GM12892 (cell line): Measurements from ENCODE around the gene CSPG4.
"Not testable (repeated sequence)": the region's sequence is repeated elsewhere in the genome, so short reads cannot be mapped to it uniquely, and the experiment has no call there.

ENCODE experiments used
- DNase-seq: peaks from one replicate; pipeline ENCODE4 v3.0.0; 2011; ENCODE audit not compliant: insufficient read length
- FAIRE-seq: peaks from 2 replicates; lab custom pipeline; 2011; peaks lifted over from hg19 to GRCh38; lab: Jason Lieb, UNC
- POLR2A ChIP-seq: IDR thresholded peaks from 2 replicates; pipeline ENCODE4 v1.6.1; 2011; ENCODE audit warnings: low read depth, low read length, control low read depth
- POLR2AphosphoS5 ChIP-seq: IDR thresholded peaks from 2 replicates; pipeline ENCODE4 v1.6.1; 2011; ENCODE audit warnings: low read depth, low read length, control low read depth
- TAF1 ChIP-seq: IDR thresholded peaks from 2 replicates; pipeline ENCODE4 v1.6.1; 2011; ENCODE audit warnings: low read depth, mild to moderate bottlenecking, control low read depth, low read length, borderline replicate concordance

CSPG4 gene

GRCh38 chr15:75695634-75696310 lies 16.9 kb downstream of the CSPG4 start:
- FAIRE-seq (no peak), DNase-seq (no peak)
- no peak for TF ChIP-seq TAF1
- TF ChIP-seq POLR2AphosphoS5: no peak
- TF ChIP-seq POLR2A: no peak

GRCh38 chr15:75695220-75695619 lies 17.4 kb downstream of the CSPG4 start:
- no peak for DNase-seq
- no peak for FAIRE-seq
- no peak for TF ChIP-seq POLR2AphosphoS5
- TF ChIP-seq POLR2A: no peak
- no peak for TF ChIP-seq TAF1

- DNase-seq (no peak), FAIRE-seq (no peak)
- no peak for TF ChIP-seq POLR2A
- no peak for TF ChIP-seq TAF1
- no peak for TF ChIP-seq POLR2AphosphoS5
Observed at GRCh38 chr15:75694241-75695182, 18.1 kb downstream of the CSPG4 start.

GRCh38 chr15:75693501-75694240 lies 19.0 kb downstream of the CSPG4 start:
- FAIRE-seq (no peak), DNase-seq (no peak)
- TF ChIP-seq POLR2A (no peak), TAF1 (no peak), POLR2AphosphoS5 (no peak)

- DNase-seq, FAIRE-seq: not testable (repeated sequence)
Observed at GRCh38 chr15:75693028-75693427, 19.6 kb downstream of the CSPG4 start.

GRCh38 chr15:75692311-75692710 lies 20.3 kb downstream of the CSPG4 start:
- not testable (repeated sequence) for FAIRE-seq, DNase-seq

GRCh38 chr15:75689429-75689828 lies 23.2 kb downstream of the CSPG4 start:
- FAIRE-seq, DNase-seq: not testable (repeated sequence)

GRCh38 chr15:75688831-75689230 lies 23.8 kb downstream of the CSPG4 start:
- FAIRE-seq: no peak

GRCh38 chr15:75688278-75688557 lies 24.4 kb downstream of the CSPG4 start:
- DNase-seq (no peak), FAIRE-seq (no peak)
- TF ChIP-seq POLR2AphosphoS5 (no peak), POLR2A (no peak), TAF1 (no peak)

More at GRCh38 chr15:75688831-75689230, 23.8 kb downstream of the CSPG4 start:
- TF ChIP-seq POLR2A: no peak
- no peak for TF ChIP-seq POLR2AphosphoS5
- TF ChIP-seq TAF1: no peak
- no peak for DNase-seq

- TF ChIP-seq POLR2AphosphoS5 (no peak), TAF1 (no peak), POLR2A (no peak)
- DNase-seq (no peak), FAIRE-seq (no peak)
Observed at GRCh38 chr15:75687486-75688277, 25.0 kb downstream of the CSPG4 start.

GRCh38 chr15:75686212-75686642 lies 26.4 kb downstream of the CSPG4 start:
- peak; percentile 94 for FAIRE-seq
- peak; percentile 75 for DNase-seq

- no peak for FAIRE-seq
- no peak for TF ChIP-seq POLR2A
- TF ChIP-seq POLR2AphosphoS5: no peak
- TF ChIP-seq TAF1: no peak
- DNase-seq: no peak
Observed at GRCh38 chr15:75685195-75685594, 27.5 kb downstream of the CSPG4 start.
